ENCODE results near the gene CD248. TPM values are rescaled to one million over a fixed set of nuclear protein-coding genes. Genes with fewer than 3 reads are reported as not detected.
"Not testable (repeated sequence)": the region's sequence is repeated elsewhere in the genome, so short reads cannot be mapped to it uniquely, and the experiment has no call there.

The CD248 gene
- total RNA-seq, 1 experiment from 2014 or later = not detected

GRCh38 chr11:66314186-66314501 lies 2.7 kb downstream of the CD248 start:
- DNase-seq (ENCODE audit: low spot score) = no peak

- no peak for DNase-seq (ENCODE audit: low spot score)
Observed at GRCh38 chr11:66313321-66314185, 3.3 kb downstream of the CD248 start.

DNA sequence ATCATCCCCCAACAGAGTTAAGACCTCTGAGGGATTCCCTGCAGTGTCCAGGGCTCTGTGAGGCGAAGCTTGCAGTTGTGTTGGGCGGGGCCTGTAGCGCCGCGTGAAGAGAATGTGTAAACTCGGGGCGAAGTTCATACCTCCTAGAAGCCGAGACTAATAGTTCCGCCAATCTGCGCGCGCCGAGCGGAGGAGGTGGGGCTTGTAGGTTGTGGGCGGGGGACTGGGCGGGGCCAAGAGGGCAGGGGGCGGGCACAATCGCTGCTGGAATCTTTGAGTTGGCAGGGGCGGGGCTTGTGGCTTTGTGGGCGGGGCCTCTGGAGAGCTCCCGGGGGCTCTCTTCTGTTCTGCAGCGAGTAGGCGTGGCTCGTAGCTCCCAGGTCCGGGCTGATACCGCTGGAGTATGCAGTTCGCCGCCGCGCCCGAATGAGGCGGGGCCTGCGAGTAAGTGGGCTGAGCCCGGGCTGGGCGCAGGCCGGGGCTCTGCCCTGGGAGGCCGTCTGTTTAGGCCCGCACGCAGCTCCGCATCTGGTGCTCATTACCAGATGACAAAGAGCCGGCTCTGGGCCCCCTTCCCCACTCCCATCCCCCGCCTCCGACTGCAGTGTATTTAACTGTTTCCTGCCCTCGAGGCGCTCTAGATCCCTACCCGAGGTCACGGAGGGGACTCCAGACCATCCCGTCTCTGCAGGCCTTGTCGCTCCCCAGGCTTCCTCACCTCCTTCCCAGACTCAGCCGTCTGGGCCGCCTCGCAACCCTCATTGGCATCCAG lies 4.1 kb downstream of the CD248 start:
- DNase-seq (ENCODE audit: low spot score) = peak; percentile 99

GRCh38 chr11:66311965-66312548 lies 4.8 kb downstream of the CD248 start:
- DNase-seq (ENCODE audit: low spot score) = peak; percentile 98

GRCh38 chr11:66311470-66311964 lies 5.3 kb downstream of the CD248 start:
- DNase-seq (ENCODE audit: low spot score) = no peak

GRCh38 chr11:66310803-66311440 lies 5.9 kb downstream of the CD248 start:
- DNase-seq (ENCODE audit: low spot score) = not testable (repeated sequence)

DNA sequence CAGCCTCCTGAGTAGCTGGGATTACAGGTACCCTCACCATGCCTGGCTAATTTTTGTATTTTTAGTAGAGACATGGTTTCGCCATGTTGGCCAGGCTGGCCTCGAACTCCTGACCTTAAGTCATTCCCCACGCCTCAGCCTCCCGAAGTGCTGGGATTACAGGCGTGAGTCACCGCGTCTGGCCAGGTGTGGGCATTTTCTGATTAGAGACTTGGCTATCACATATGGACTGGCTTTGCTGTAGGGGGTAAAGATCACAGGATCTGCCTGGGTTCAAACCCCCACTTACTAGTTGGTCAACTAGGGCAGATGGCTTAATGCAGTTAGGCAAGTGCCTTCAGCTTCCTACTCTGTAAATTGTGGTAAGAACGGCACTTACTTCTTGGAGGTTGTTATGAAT lies 6.5 kb downstream of the CD248 start:
- DNase-seq (ENCODE audit: low spot score) = no peak

DNA sequence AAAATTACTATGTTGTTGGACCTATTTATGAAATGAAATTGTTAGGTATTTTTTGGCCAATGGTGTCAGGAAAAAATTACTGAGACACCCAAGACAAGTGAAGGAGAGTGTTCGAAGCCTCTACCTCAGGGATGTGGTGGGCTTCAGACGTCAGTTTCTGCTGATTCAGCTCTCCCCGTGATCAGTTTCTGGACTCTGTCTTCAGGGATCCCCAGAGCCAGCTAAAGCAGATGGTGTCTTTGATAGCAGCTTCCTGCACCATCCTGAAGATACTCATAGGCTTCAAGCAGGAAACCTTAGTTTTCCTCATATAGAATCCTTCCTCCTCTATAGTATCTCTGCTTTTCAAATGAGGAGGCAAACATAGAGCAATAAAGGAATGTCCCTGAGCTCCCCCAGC lies 7.4 kb downstream of the CD248 start:
- DNase-seq (ENCODE audit: low spot score) = no peak

DNA sequence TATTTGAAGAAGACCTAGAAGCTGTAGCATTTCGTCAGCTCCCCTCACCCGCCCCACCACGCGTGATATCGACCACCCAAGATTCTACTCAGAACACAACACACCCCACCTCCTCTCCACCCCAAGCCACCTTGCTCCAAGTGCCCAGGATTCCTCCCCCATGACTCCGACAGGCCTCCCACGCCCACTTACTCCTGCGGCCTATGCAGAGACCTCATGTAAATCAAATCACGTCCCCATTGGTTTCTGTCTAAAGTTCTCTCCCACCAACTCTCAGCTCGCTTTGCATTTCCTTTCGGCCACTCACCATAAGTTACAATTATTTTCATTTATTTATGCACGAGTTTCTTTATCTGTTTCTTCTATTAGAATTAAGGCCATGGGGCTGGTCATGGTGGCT lies 14.2 kb downstream of the CD248 start:
- no peak for DNase-seq (ENCODE audit: low spot score)

- DNase-seq (ENCODE audit: low spot score) = no peak
Observed at GRCh38 chr11:66299186-66299585, 17.7 kb downstream of the CD248 start.

- DNase-seq (ENCODE audit: low spot score) = no peak
Observed at GRCh38 chr11:66297610-66298009, 19.2 kb downstream of the CD248 start.

DNA sequence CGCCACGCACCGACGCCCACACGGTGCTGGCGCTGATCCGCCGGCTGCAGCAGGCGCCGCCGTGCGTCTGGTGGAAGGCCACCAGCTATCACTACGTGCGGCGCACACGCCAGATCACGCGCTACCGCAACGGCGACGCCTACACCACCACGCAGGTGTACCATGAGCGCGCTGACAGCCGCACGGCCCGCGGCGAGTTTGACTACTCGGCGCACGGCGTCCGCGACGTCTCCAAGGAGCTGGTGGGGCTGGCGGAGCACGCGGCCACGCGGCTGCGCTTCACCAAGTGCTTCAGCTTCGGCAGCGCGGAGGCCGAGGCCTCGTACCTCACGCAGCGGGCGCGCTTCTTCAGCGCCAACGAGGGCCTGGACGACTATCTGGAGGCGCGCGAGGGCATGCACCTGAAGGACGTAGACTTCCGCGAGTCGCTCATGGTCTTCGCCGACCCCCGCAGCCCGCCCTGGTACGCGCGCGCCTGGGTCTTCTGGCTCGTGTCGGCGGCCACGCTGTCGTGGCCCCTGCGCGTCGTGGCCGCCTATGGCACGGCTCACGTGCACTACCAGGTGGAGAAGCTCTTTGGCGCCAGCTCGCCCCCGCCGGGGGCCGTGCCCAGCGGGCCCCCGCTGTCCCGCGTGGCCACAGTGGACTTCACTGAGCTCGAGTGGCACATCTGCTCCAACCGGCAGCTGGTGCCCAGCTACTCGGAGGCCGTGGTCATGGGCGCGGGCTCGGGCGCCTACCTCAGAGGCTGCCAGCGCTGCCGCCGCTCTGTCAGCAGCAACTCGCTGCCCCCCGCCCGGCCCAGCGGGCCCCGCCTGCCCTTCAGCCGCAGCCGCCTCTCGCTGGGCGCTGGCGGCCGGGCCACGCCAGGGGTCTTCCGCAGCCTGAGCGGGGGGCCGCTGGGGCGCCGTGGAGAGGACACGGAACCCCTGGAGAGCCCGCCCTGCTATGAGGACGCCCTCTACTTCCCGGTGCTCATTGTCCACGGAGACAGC lies 21.9 kb downstream of the CD248 start:
- DNase-seq (ENCODE audit: low spot score) = no peak

GRCh38 chr11:66293777-66294625 lies 22.8 kb downstream of the CD248 start:
- DNase-seq (ENCODE audit: low spot score) = no peak

DNA sequence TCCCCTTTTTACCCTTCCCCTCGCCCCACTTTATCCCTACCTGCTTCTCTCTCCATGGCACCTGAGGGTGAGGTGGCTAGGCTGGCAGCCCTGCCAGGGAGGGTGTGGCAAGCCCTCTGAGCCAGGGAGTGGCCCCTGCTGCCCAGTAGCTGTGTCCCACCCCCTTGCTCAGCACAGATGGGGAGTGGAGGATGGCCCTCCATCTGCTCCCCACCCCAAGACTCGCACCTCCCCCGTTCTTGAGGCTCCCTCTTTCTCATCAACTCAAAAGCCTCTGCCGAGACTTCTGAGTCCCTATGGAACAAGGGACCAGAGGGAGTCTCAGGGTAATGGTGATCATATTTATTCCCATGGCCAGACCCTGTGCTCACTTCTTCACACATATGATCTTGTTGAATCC lies 23.5 kb downstream of the CD248 start:
- DNase-seq (ENCODE audit: low spot score) = no peak

DNA sequence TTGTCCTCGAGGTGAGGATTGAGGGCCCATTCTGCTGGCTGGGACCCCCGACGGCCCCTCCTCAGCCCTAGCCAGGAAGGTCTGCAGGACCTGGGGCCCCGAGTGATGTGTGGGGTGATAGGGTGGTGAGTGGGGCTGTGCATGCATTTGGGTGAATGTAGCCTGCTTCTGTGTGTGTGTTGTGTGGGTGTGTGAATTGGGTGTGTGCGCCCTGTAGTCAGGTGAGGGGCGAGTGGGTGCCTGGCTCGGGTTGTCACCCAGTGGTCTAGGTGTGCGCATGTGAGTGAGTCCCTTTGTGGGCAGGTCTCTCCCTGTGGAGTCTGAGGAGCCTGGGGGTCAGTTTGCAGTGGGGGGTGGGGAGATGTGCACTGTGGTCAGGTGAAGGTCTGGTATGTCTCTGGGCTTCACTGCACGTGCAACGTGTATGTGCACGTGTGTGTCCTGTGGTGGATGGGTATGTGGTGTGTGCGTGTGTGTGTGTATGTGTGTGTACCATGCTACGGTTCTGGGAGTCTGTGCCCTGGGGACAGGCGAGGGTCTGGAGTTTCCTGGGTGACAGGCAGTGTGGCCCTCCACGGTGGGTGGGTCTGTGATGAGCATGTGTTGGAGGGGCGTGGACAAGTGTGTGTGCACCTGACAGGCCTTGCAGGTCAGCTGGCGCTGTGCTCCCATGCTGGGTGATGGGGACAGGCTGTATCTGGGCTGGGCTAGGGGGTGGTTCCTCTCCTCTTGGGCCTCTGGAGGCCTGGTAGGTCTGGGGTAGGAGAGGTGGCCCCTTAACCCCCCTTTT lies 24.1 kb downstream of the CD248 start:
- no peak for DNase-seq (ENCODE audit: low spot score)

DNA sequence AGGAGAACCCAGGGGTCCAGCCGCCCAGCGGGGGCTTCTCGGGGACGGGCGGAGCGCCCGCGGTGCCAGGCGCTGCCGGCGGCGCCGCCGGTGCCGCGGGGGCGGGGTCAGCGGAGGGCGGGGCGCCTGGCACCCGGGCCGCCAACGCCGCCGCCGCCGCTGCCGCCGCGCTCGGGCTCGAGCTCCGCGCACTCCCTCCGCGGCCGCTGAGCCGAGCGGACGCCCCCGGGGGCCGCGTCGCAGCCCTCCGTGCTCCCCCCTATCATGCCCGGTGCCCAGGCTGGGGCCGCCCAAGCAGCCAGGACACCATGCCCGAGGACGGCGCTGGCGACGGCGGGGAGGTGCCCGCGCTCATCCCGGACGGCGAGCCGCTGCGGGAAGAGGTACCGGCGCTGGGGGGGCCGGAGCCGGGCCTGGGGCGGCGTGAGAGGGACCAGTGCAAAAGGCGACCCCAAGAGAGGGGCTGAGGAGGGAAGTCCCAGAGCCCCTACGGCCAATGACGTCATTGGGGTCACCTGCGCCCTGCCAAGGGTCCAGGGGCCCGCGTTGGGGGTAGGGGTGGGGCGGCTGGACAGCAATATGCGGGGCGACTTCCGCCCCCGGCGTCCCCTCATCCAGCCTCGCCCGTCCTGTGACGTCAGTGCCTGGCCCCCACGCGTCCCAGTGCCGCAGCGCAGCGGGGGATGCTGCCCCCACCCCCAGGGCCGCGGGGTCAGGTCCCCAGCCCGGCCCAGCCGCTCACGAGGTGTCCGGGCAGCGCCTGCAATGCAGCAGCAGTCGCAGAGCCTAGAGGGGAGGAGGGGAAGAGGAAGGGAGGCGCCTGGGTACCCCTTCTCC lies 24.9 kb downstream of the CD248 start, which contains the start of gene TMEM151A:
Gene TMEM151A, plus strand, starts transcription at position 189 of the 837 bp plus-strand sequence. Its CDS starts 120 bp downstream, at position 309.
- DNase-seq (ENCODE audit: low spot score) = no peak

DNA sequence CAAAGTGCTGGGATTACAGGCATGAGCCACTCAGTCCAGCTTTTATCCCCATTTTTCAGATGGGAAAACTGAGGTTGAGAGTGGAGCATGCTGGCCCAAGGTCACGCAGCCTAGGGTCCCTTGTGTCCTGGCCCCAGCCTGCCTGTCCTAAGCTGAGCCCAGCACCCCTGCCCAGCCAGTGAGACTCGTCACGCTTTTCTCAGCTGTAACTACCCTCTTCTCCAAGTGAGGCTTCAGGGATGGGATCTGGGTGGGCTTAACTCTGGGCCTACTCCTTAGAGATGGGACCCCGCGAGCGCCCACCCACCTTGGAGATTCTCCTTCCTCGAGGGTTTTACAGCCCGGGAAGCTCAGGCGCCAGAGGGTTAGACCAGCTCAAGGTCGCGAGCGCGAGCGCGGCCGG lies 25.5 kb downstream of the CD248 start:
- DNase-seq (ENCODE audit: low spot score) = no peak

DNA sequence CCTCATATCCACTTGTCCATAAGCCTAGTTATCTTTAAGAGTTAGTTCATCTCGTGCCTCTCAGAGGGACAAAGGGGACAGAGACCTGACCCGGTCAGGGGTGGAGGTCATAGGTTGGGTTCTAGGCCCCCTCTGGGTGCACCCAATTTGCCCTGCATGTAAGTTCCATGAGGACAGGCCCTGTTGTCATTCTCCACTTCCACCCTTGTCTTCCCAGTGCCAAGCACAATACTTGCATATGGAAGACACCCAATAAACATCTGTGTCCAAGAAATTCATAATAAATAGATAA lies 26.6 kb downstream of the CD248 start:
- no peak for DNase-seq (ENCODE audit: low spot score)

Data from HT-29 (cell line).